Raji (cell line): ENCODE measurements around the gene PHC3.

Source experiments
- POLR2A ChIP-seq: IDR thresholded peaks from 2 replicates; pipeline ENCODE4 v1.6.1; 2011; ENCODE audit warnings: low read depth, low read length, control low read depth; ENCODE audit not compliant: insufficient read depth

The PHC3 gene

GRCh38 chr3:170046269-170047132 lies 135.0 kb downstream of the PHC3 start:
- no peak for TF ChIP-seq POLR2A

- no peak for TF ChIP-seq POLR2A
Observed at GRCh38 chr3:170044795-170045244, 136.7 kb downstream of the PHC3 start.

- TF ChIP-seq POLR2A = no peak
Observed at GRCh38 chr3:170044271-170044670, 137.3 kb downstream of the PHC3 start.

- TF ChIP-seq POLR2A = no peak
Observed at GRCh38 chr3:170043506-170043905, 138.0 kb downstream of the PHC3 start.

- no peak for TF ChIP-seq POLR2A
Observed at GRCh38 chr3:170040418-170040817, 141.1 kb downstream of the PHC3 start.

- no peak for TF ChIP-seq POLR2A
Observed at GRCh38 chr3:170038434-170039110, 143.0 kb downstream of the PHC3 start.
